B cell (primary cell): ENCODE data around the gene NOXO1. TPM values are rescaled to one million over a fixed set of nuclear protein-coding genes. Genes with fewer than 3 reads are reported as not detected.

Source experiments
- ATAC-seq: fragments of 200-7000 bp; cut with Tn5 transposase; one replicate; pipeline ENCODE4 v1.10.0; 2021; ENCODE audit warnings: low read depth, mild to moderate bottlenecking, moderate number of reproducible peaks, moderate library complexity
- CTCF ChIA-PET: fragments of 350-600 bp; sonication (Branson Sonifier 250); formaldehyde crosslinking; loops from one replicate; lab custom pipeline; 2021; ENCODE audit warnings: antibody characterized with exemption, inconsistent platforms; lab: Charles Lee
- POLR2A ChIA-PET: fragments of 350-600 bp; sonication (Branson Sonifier 250); formaldehyde crosslinking; loops from one replicate; lab custom pipeline; 2021; ENCODE audit warnings: antibody characterized with exemption; lab: Charles Lee
- DNase-seq: peaks from one replicate; pipeline ENCODE4 v3.0.0; 2013
- H2AFZ ChIP-seq: 2 replicates; pipeline ENCODE4 v1.6.1; 2012; ENCODE audit warnings: mild to moderate bottlenecking, low read depth, low read length; ENCODE audit not compliant: insufficient read depth, poor library complexity, severe bottlenecking
- H3K27ac ChIP-seq, 2 donors: 1 replicate in 1 of 2; 2 replicates in 1 of 2; pipeline ENCODE4 v1.5.1; 2012 to 2013; ENCODE audit warnings: low read length in 2 of 2, mild to moderate bottlenecking in 2 of 2, moderate library complexity in 1 of 2
- H3K27me3 ChIP-seq, 4 experiments: fragments of 200-600 bp in 1 of 4; sonication (generic) in 1 of 4; replicated peaks in 1 of 4; 1 replicate in 2 of 4; 2 replicates in 2 of 4; pipeline versions ENCODE4 v1.6.1 to v1.7.0; 2013 to 2016; ENCODE audit warnings: low read length in 3 of 4, mild to moderate bottlenecking in 2 of 4, mixed read lengths in 1 of 4, moderate library complexity in 1 of 4; ENCODE audit not compliant: insufficient read depth in 4 of 4, control insufficient read depth in 3 of 4; ENCODE audit errors: control extremely low read depth in 1 of 4
- H3K36me3 ChIP-seq, 2 experiments: replicated peaks in 1 of 2; 1 replicate in 1 of 2; 2 replicates in 1 of 2; pipeline versions ENCODE4 v1.6.1 to v1.7.1; 2013; ENCODE audit warnings: low read length in 1 of 2; ENCODE audit not compliant: insufficient read depth in 2 of 2, control insufficient read depth in 1 of 2; ENCODE audit errors: control extremely low read depth in 1 of 2, extremely low read depth in 1 of 2
- H3K4me1 ChIP-seq, 2 donors: fragments of 200-600 bp in 1 of 2; sonication (generic) in 1 of 2; 1 replicate in 1 of 2; 2 replicates in 1 of 2; pipeline versions ENCODE4 v1.5.1 to v1.6.1; 2013 to 2017; ENCODE audit warnings: low read length in 2 of 2; ENCODE audit not compliant: control insufficient read depth in 2 of 2, insufficient read depth in 2 of 2
- H3K4me2 ChIP-seq: replicated peaks from 2 replicates; pipeline ENCODE3; 2012; ENCODE audit warnings: mild to moderate bottlenecking, low read depth, low read length; ENCODE audit not compliant: poor library complexity, severe bottlenecking
- H3K4me3 ChIP-seq, 5 experiments: fragments of 200-600 bp in 1 of 5; sonication (generic) in 1 of 5; 1 replicate in 3 of 5; 2 replicates in 2 of 5; pipeline versions ENCODE4 v1.5.1 to v1.7.0; 2011 to 2016; ENCODE audit warnings: low read length in 4 of 5, mild to moderate bottlenecking in 4 of 5, low read depth in 2 of 5, control low read depth in 1 of 5, moderate library complexity in 1 of 5; ENCODE audit not compliant: insufficient read depth in 1 of 5; ENCODE audit errors: control extremely low read depth in 1 of 5, extremely low read depth in 1 of 5
- H3K79me2 ChIP-seq: fragments of 200-600 bp; sonication (generic); one replicate; pipeline ENCODE4 v1.6.0; 2016; ENCODE audit warnings: low read length; ENCODE audit not compliant: control insufficient read depth, insufficient read depth
- H3K9ac ChIP-seq: fragments of 200-600 bp; sonication (generic); 2 replicates; pipeline ENCODE4 v1.6.1; 2017; ENCODE audit warnings: mild to moderate bottlenecking, low read length, moderate library complexity
- H3K9me3 ChIP-seq, 3 donors: one replicate each; pipeline versions ENCODE4 v1.6.1 to v1.7.1; 2013; ENCODE audit warnings: low read length in 2 of 3; ENCODE audit not compliant: control insufficient read depth in 2 of 3, insufficient read depth in 1 of 3; ENCODE audit errors: control extremely low read depth in 1 of 3
- H4K20me1 ChIP-seq: 2 replicates; pipeline ENCODE4 v1.6.0; 2012; ENCODE audit warnings: mild to moderate bottlenecking, low read length; ENCODE audit not compliant: insufficient read depth, control insufficient read depth, poor library complexity, severe bottlenecking
- H3K27ac Mint-ChIP-seq: one replicate; pipeline ENCODE4 v1.8.0; 2021; ENCODE audit warnings: mixed read lengths
- H3K27me3 Mint-ChIP-seq: one replicate; pipeline ENCODE4 v1.8.0; 2021; ENCODE audit warnings: mixed read lengths
- H3K4me1 Mint-ChIP-seq: one replicate; pipeline ENCODE4 v1.8.0; 2021; ENCODE audit warnings: mixed read lengths
- H3K4me3 Mint-ChIP-seq: one replicate; pipeline ENCODE4 v1.8.0; 2021; ENCODE audit warnings: mixed read lengths
- H3K9me3 Mint-ChIP-seq: one replicate; pipeline ENCODE4 v1.8.0; 2022; ENCODE audit warnings: mixed read lengths; ENCODE audit not compliant: insufficient read depth
- CTCF ChIP-seq: fragments of 200-600 bp; IDR thresholded peaks from one replicate; pipeline ENCODE4 v1.8.0; 2022; ENCODE audit warnings: antibody characterized with exemption, mild to moderate bottlenecking
- EZH2 ChIP-seq: IDR thresholded peaks from 2 replicates; pipeline ENCODE4 v1.6.1; 2012; ENCODE audit warnings: borderline replicate concordance, low read depth, mild to moderate bottlenecking, moderate library complexity, low read length; ENCODE audit not compliant: insufficient read depth, poor library complexity, severe bottlenecking
- WGBS: methylation state at CpG from one replicate; pipeline ENCODE4 v1.1.5; 2013; ENCODE audit warnings: missing lambda C conversion rate; ENCODE audit not compliant: insufficient coverage; 5-methylcytosine and 5-hydroxymethylcytosine counted together
- intact Hi-C: fragments of 100-400 bp; cut with micrococcal nuclease; formaldehyde crosslinking; loops from one replicate; pipeline ENCODE4 v1.10.0; 2022
- polyA plus RNA-seq: library from polyadenylated mRNA; depleted of rRNA; stranded (reverse); fragments of >200 nt; gene quantifications from 2 replicates; pipeline ENCODE4 v1.2.3, GENCODE V29; 2012
- total RNA-seq, 2 donors: library from RNA; stranded (reverse); fragments of 120-200 nt in 1 of 2; gene quantifications; 1 replicate in 1 of 2; 2 replicates in 1 of 2; pipeline versions ENCODE4 v1.2.3 to v1.2.4, GENCODE V29; 2013 to 2022

Gene NOXO1
- total and polyA plus RNA-seq, 2 donors (not counting 1 experiment from before 2014, with no cell fraction given), result 0.30 to 0.74 TPM

GRCh38 chr16:1976951-1977874, 4.1 kb downstream of the NOXO1 start:
- Histone ChIP-seq H3K27ac (no peak overlapping the region), H3K79me2 (peaks cover 27% of the 10 kb centered on the region), H3K4me2 (no peak overlapping the region), H3K9me3 (peaks cover 0 to 6% (median 0%) of the 10 kb centered on the region in 3 donors), H2AFZ (no peak overlapping the region), H4K20me1 (peaks cover 48% of the 10 kb centered on the region), H3K4me3 (no peak overlapping the region), H3K9ac (no peak overlapping the region), H3K4me1 (peaks cover 9 to 21% of the 10 kb centered on the region in 2 donors), H3K27me3 (peaks cover 0 to 58% (median 16%) of the 10 kb centered on the region in 4 experiments), H3K36me3 (peaks cover 0 to 42% of the 10 kb centered on the region in 2 experiments)
- no peaks in the 10 kb centered on the region for H3K27me3 Mint-ChIP-seq
- H3K4me3 Mint-ChIP-seq, result no peak overlapping the region
- DNase-seq, result no peak
- POLR2A ChIA-PET, result interaction anchor here (0.7 to 2.0 kb wide), 4 partner anchors 11 to 14 kb away, joined by 3 to 7 read pairs (median 4); partner anchors contain the start of genes RNF151 and RPS2
- ATAC-seq, result no peak
- no peak for TF ChIP-seq CTCF
- no peak for TF ChIP-seq EZH2
- WGBS, result 97% methylated on average over 33 of the region's 33 CpGs
- peaks cover 13% of the 10 kb centered on the region for H3K4me1 Mint-ChIP-seq
- H3K9me3 Mint-ChIP-seq, result no peaks in the 10 kb centered on the region
- intact Hi-C loops, result no loop called here
- CTCF ChIA-PET, result interaction anchor here (1.3 kb wide), 2 partner anchors 27 to 163 kb away, joined by 3 to 4 read pairs; no protein-coding TSS in a partner anchor
- no peak overlapping the region for H3K27ac Mint-ChIP-seq

- H3K9ac ChIP-seq, result no peak overlapping the region
- no peak overlapping the region for H3K4me2 ChIP-seq
- no peak overlapping the region for H3K27ac ChIP-seq
- no peak overlapping the region for H2AFZ ChIP-seq
- Mint-ChIP-seq H3K4me3 (no peak overlapping the region), H3K27ac (no peak overlapping the region), H3K4me1 (peaks cover 18% of the 10 kb centered on the region), H3K9me3 (no peaks in the 10 kb centered on the region), H3K27me3 (no peaks in the 10 kb centered on the region)
- ChIA-PET POLR2A (interaction anchor here (1.8 kb wide), 1 partner anchor 12 kb away, joined by 7 read pairs; the partner anchor contains the start of gene RPS2), CTCF (no interaction called here)
- intact Hi-C loops, result no loop called here
- H3K79me2 ChIP-seq, result peaks cover 35% of the 10 kb centered on the region
- no peak overlapping the region for H3K4me3 ChIP-seq
- TF ChIP-seq CTCF (no peak), EZH2 (no peak)
- peaks cover 0 to 42% of the 10 kb centered on the region in 2 experiments for H3K36me3 ChIP-seq
- H3K27me3 ChIP-seq, result peaks cover 0 to 47% (median 11%) of the 10 kb centered on the region in 4 experiments
- whole genome bisulfite sequencing, result 100% methylated on average over 7 of the region's 8 CpGs
- ATAC-seq, result no peak
- H3K4me1 ChIP-seq, result peaks cover 10 to 26% of the 10 kb centered on the region in 2 donors
- H4K20me1 ChIP-seq, result peaks cover 48% of the 10 kb centered on the region
- no peak for DNase-seq
- peaks cover 0 to 6% (median 0%) of the 10 kb centered on the region in 3 donors for H3K9me3 ChIP-seq
These were observed 5.1 kb downstream of the NOXO1 start for GRCh38 chr16:1976216-1976520.
